HL-60/S4 treated with retinoic acid at 250 ng/mL for 4 days and 3 days (cell line): Measurements from ENCODE around the gene KIF19.
"Not testable (repeated sequence)": the region's sequence is repeated elsewhere in the genome, so short reads cannot be mapped to it uniquely, and the experiment has no call there.

Source experiments
- in situ Hi-C: fragments of 300-500 bp; cut with MboI; formaldehyde crosslinking; loops from 2 replicates; pipeline ENCODE4 v1.7.0; 2022; ENCODE audit warnings: low sequenced_read_pairs

KIF19 gene

GRCh38 chr17:74387365-74388218 is 61.6 kb downstream of the KIF19 start:
- in situ Hi-C loops = no loop called here

GRCh38 chr17:74389084-74389753 is 63.2 kb downstream of the KIF19 start:
- in situ Hi-C loops = no loop called here

- in situ Hi-C loops = no loop called here
Observed at GRCh38 chr17:74389937-74390679, 64.1 kb downstream of the KIF19 start.

- in situ Hi-C loops = no loop called here
Observed at GRCh38 chr17:74390680-74391653, 64.9 kb downstream of the KIF19 start.

- in situ Hi-C loops = no loop called here
Observed at GRCh38 chr17:74391771-74392170, 65.7 kb downstream of the KIF19 start.

GRCh38 chr17:74392848-74393247 is 66.8 kb downstream of the KIF19 start:
- in situ Hi-C loops = no loop called here

GRCh38 chr17:74393346-74393942 is 67.4 kb downstream of the KIF19 start:
- in situ Hi-C loops = no loop called here

- in situ Hi-C loops = no loop called here
Observed at GRCh38 chr17:74394275-74394950, 68.4 kb downstream of the KIF19 start.

- in situ Hi-C loops = no loop called here
Observed at GRCh38 chr17:74394977-74395376, 69.0 kb downstream of the KIF19 start.

- in situ Hi-C loops = no loop called here
Observed at GRCh38 chr17:74396567-74396966, 70.5 kb downstream of the KIF19 start.

- in situ Hi-C loops = no loop called here
Observed at GRCh38 chr17:74402048-74402447, 76.0 kb downstream of the KIF19 start.

- in situ Hi-C loops = no loop called here
Observed at GRCh38 chr17:74403512-74404137, 77.6 kb downstream of the KIF19 start.

- in situ Hi-C loops = no loop called here
Observed at GRCh38 chr17:74404218-74404617, 78.2 kb downstream of the KIF19 start.

- in situ Hi-C loops = no loop called here
Observed at GRCh38 chr17:74404789-74405188, 78.8 kb downstream of the KIF19 start.

GRCh38 chr17:74405311-74405710 is 79.3 kb downstream of the KIF19 start:
- in situ Hi-C loops = not testable (repeated sequence)
